NB4 (cell line): ENCODE results near the gene DCUN1D4.

Source experiments
- CTCF ChIP-seq: IDR thresholded peaks from one replicate; pipeline ENCODE4 v1.5.1; 2012; ENCODE audit warnings: low read depth, low read length
- MAX ChIP-seq: IDR thresholded peaks from 2 replicates; pipeline ENCODE4 v1.6.1; 2011; ENCODE audit warnings: low read depth, low read length
- POLR2A ChIP-seq: IDR thresholded peaks from 2 replicates; pipeline ENCODE4 v1.6.1; 2011; ENCODE audit warnings: mild to moderate bottlenecking; ENCODE audit not compliant: insufficient read length; ENCODE audit errors: extremely low read depth

- TF ChIP-seq CTCF, result no peak
- TF ChIP-seq MAX, result no peak
- no peak for TF ChIP-seq POLR2A
These were observed 41.7 kb downstream of the DCUN1D4 start for GRCh38 chr4:51884606-51885005.
